ENCODE measurements around the gene PTPN3. TPM values are rescaled to one million over a fixed set of nuclear protein-coding genes. Genes with fewer than 3 reads are reported as not detected.

The PTPN3 gene
- total and polyA plus RNA-seq, 2 experiments from 2014 or later, result 1.4 to 2.6 TPM

DNA sequence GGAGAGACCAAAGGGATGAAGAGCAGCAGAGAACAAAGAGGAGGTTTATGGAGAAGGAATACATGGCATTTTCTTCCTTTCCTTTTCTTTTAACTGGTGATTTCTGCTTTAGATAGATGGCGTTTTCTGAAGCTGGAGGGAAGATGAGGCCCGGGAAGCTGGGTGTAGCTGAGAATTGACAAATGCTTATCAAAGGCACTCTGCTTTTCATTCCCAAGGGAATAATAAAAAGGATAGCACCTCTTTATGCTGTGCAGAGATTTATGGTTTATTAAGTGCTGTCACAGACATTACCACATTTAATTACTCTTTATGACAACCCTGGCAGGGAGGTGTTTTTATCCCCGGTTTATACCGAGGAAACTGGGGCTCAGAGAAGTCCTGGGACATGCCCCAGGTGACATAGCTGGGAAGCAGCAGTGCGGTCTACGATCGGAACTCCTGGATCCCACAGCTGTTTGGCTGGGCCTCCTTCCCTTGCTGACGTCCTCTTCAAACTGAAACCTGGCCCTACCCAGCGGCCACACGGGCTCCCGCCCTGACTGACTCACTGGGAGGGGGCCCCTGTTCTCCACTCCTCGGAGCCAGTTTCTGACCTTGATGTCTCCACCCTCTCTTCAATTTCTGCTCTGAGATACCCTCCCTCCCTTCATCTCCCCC, 169.0 kb downstream of the PTPN3 start (continued):
- TF ChIP-seq, protein P1, sequence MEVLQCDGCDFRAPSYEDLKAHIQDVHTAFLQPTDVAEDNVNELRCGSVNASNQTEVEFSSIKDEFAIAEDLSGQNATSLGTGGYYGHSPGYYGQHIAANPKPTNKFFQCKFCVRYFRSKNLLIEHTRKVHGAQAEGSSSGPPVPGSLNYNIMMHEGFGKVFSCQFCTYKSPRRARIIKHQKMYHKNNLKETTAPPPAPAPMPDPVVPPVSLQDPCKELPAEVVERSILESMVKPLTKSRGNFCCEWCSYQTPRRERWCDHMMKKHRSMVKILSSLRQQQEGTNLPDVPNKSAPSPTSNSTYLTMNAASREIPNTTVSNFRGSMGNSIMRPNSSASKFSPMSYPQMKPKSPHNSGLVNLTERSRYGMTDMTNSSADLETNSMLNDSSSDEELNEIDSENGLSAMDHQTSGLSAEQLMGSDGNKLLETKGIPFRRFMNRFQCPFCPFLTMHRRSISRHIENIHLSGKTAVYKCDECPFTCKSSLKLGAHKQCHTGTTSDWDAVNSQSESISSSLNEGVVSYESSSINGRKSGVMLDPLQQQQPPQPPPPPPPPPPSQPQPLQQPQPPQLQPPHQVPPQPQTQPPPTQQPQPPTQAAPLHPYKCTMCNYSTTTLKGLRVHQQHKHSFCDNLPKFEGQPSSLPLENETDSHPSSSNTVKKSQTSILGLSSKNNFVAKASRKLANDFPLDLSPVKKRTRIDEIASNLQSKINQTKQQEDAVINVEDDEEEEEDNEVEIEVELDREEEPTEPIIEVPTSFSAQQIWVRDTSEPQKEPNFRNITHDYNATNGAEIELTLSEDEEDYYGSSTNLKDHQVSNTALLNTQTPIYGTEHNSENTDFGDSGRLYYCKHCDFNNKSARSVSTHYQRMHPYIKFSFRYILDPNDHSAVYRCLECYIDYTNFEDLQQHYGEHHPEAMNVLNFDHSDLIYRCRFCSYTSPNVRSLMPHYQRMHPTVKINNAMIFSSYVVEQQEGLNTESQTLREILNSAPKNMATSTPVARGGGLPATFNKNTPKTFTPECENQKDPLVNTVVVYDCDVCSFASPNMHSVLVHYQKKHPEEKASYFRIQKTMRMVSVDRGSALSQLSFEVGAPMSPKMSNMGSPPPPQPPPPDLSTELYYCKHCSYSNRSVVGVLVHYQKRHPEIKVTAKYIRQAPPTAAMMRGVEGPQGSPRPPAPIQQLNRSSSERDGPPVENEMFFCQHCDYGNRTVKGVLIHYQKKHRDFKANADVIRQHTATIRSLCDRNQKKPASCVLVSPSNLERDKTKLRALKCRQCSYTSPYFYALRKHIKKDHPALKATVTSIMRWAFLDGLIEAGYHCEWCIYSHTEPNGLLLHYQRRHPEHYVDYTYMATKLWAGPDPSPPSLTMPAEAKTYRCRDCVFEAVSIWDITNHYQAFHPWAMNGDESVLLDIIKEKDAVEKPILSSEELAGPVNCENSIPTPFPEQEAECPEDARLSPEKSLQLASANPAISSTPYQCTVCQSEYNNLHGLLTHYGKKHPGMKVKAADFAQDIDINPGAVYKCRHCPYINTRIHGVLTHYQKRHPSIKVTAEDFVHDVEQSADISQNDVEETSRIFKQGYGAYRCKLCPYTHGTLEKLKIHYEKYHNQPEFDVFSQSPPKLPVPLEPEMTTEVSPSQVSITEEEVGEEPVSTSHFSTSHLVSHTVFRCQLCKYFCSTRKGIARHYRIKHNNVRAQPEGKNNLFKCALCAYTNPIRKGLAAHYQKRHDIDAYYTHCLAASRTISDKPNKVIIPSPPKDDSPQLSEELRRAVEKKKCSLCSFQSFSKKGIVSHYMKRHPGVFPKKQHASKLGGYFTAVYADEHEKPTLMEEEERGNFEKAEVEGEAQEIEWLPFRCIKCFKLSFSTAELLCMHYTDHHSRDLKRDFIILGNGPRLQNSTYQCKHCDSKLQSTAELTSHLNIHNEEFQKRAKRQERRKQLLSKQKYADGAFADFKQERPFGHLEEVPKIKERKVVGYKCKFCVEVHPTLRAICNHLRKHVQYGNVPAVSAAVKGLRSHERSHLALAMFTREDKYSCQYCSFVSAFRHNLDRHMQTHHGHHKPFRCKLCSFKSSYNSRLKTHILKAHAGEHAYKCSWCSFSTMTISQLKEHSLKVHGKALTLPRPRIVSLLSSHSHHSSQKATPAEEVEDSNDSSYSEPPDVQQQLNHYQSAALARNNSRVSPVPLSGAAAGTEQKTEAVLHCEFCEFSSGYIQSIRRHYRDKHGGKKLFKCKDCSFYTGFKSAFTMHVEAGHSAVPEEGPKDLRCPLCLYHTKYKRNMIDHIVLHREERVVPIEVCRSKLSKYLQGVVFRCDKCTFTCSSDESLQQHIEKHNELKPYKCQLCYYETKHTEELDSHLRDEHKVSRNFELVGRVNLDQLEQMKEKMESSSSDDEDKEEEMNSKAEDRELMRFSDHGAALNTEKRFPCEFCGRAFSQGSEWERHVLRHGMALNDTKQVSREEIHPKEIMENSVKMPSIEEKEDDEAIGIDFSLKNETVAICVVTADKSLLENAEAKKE (CRISPR knock-in tag; IDR thresholded peaks at IDR 0.05), result no peak
- TF ChIP-seq ZNF331 (CRISPR knock-in tag; IDR thresholded peaks at IDR 0.05; ENCODE audit: low read depth) (no peak), ZNF114 (CRISPR knock-in tag; IDR thresholded peaks at IDR 0.05) (no peak)
- TF ChIP-seq, protein P2, sequence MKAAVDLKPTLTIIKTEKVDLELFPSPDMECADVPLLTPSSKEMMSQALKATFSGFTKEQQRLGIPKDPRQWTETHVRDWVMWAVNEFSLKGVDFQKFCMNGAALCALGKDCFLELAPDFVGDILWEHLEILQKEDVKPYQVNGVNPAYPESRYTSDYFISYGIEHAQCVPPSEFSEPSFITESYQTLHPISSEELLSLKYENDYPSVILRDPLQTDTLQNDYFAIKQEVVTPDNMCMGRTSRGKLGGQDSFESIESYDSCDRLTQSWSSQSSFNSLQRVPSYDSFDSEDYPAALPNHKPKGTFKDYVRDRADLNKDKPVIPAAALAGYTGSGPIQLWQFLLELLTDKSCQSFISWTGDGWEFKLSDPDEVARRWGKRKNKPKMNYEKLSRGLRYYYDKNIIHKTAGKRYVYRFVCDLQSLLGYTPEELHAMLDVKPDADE (IDR thresholded peaks at IDR 0.05), result no peak

Small RNA genes within 50 kb of the gene (microRNA-seq; reads per million reads assigned to microRNA genes)
- gene MIR3927, result not detected

Small RNA genes within 50 kb of the gene (small RNA-seq; reads per million reads assigned to genes)
- not detected for gene MIR3927 (ENCODE audit: low replicate concordance)

Other genes starting within 250 kb of the PTPN3 start
- 32.2 and 34.4 TPM in 2 replicates for gene EPB41L4B, start 177.2 kb downstream of the PTPN3 start, total RNA-seq (2014; rRNA removed; shearing (Covaris generic))
- 10.9 and 11.0 TPM in 2 replicates for gene EPB41L4B, start 177.2 kb downstream of the PTPN3 start, polyA plus RNA-seq (2016; fragmentation: Nextera tagmentation; extraction: Ambion mirVana)